Lung (tissue), 12 donors: ENCODE measurements around the gene ENTHD1. TPM values are rescaled to one million over a fixed set of nuclear protein-coding genes. Genes with fewer than 3 reads are reported as not detected.
"Not testable (repeated sequence)": the region's sequence is repeated elsewhere in the genome, so short reads cannot be mapped to it uniquely, and the experiment has no call there.

Experiments
- ATAC-seq: fragments of 200-7000 bp; cut with Tn5 transposase; one replicate; pipeline ENCODE4 v1.9.1; 2020; ENCODE audit warnings: moderate number of reproducible peaks; ENCODE audit not compliant: insufficient read depth, low FRiP score
- DNase-seq, 3 donors: peaks; one replicate each; pipeline ENCODE4 v3.0.0-alpha.2; 2013 to 2017
- H3K27ac ChIP-seq, 2 donors: one replicate each; pipeline ENCODE4 v1.5.1; 2013; ENCODE audit warnings: mild to moderate bottlenecking in 2 of 2, moderate library complexity in 2 of 2, control low read depth in 1 of 2, inconsistent platforms in 1 of 2, low read depth in 1 of 2, low read length in 1 of 2
- H3K27me3 ChIP-seq, 3 donors: one replicate each; pipeline ENCODE4 v1.5.1; 2013; ENCODE audit warnings: low read length in 2 of 3; ENCODE audit not compliant: control insufficient read depth in 3 of 3, insufficient read depth in 3 of 3
- H3K36me3 ChIP-seq, 4 donors: one replicate each; pipeline ENCODE4 v1.5.1; 2013; ENCODE audit warnings: low read length in 4 of 4, mild to moderate bottlenecking in 1 of 4, moderate library complexity in 1 of 4; ENCODE audit not compliant: control insufficient read depth in 4 of 4, insufficient read depth in 4 of 4
- H3K4me1 ChIP-seq, 5 donors: one replicate each; pipeline ENCODE4 v1.5.1; 2013; ENCODE audit warnings: low read length in 5 of 5, mild to moderate bottlenecking in 2 of 5, moderate library complexity in 1 of 5; ENCODE audit not compliant: control insufficient read depth in 5 of 5, insufficient read depth in 5 of 5
- H3K4me3 ChIP-seq: one replicate; pipeline ENCODE4 v1.5.1; 2013; ENCODE audit warnings: mild to moderate bottlenecking, control low read depth, moderate library complexity
- H3K9ac ChIP-seq, 2 donors: one replicate each; pipeline ENCODE4 v1.5.1; 2013; ENCODE audit warnings: low read length in 2 of 2, control low read depth in 1 of 2; ENCODE audit not compliant: insufficient read depth in 1 of 2
- H3K9me3 ChIP-seq, 4 donors: one replicate each; pipeline ENCODE4 v1.5.1; 2013; ENCODE audit warnings: low read length in 3 of 4, mild to moderate bottlenecking in 1 of 4, moderate library complexity in 1 of 4; ENCODE audit not compliant: control insufficient read depth in 4 of 4, insufficient read depth in 3 of 4
- CTCF ChIP-seq: IDR thresholded peaks from 2 replicates; pipeline ENCODE4 v1.5.1; 2012; ENCODE audit warnings: mild to moderate bottlenecking; ENCODE audit errors: control extremely low read depth, extremely low read depth
- WGBS, 2 donors: extraction: QIAGEN DNeasy Blood & Tissue Kit; methylation state at CpG; one replicate each; pipeline ENCODE4 v1.1.7; 2013; 5-methylcytosine and 5-hydroxymethylcytosine counted together
- polyA plus RNA-seq, 2 donors: library from polyadenylated mRNA; stranded (reverse); fragments of 200-250 nt; gene quantifications; one replicate each; pipeline ENCODE4 v1.2.1, GENCODE V29; 2013
- total RNA-seq, 2 donors: library from RNA; depleted of rRNA in 1 of 2; stranded (reverse); fragments of >200 nt in 1 of 2; gene quantifications; one replicate each; pipeline ENCODE4 v1.2.1, GENCODE V29; 2014 to 2021
- donor health status: control.
- donor health status: control.
- donor health status: Bipolar disorder and iron deficiency.
- donor health status: healthy.
- donor health status: DM: yes; HTN: yes; CAD: no.

Gene ENTHD1
- total and polyA plus RNA-seq, 4 donors, result 0.04 to 0.15 TPM; not detected in 2

DNA sequence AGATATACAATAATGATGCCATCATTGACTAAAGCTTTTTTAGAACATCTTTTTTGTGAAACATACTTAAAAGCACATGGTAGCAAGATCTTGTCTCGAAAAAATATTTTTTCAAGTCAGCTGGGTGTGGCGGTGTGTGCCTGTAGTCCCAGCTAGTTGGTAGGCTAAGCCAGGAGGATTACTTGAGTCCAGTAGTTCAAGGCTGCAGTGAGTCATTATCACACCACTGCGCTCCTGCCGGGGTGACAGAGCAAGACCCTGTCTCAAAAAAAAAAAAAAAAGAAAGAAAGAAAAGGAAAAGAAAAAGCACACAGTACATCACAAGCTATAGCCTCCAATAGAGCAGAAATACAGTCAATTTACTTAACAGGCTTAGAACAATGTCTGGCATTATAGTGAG is 37.0 kb downstream of the ENTHD1 start:
- H3K27ac ChIP-seq, result no peak overlapping the region
- no peak overlapping the region for H3K9ac ChIP-seq
- ATAC-seq, result no peak
- peaks cover 0 to 2% (median 0%) of the 10 kb centered on the region in 3 donors for H3K27me3 ChIP-seq
- no peaks in the 10 kb centered on the region for H3K36me3 ChIP-seq
- TF ChIP-seq CTCF, result no peak
- DNase-seq, result no peak
- 88 to 91% methylated on average over 4 of the region's 4 CpGs for WGBS, 2 donors
- no peaks in the 10 kb centered on the region for H3K4me1 ChIP-seq
- no peaks in the 10 kb centered on the region for H3K9me3 ChIP-seq
- no peak overlapping the region for H3K4me3 ChIP-seq

DNA sequence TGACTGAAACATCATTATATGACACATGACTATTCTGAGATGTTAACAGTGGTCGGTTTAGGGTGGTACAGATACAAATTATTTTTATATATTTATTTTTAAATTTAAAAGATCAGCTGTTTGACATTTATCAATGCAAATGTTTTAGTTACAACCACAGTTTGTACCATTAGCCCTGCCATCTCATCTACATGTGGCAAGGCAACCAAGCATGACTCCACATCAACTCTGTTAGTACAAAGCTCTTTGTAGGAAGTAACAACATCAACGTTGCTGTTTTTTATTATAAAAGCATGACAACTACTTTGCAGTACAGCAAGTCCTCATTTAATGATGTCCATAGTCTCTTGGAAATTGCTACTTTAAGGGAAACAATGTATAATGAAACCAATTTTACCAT is 40.8 kb downstream of the ENTHD1 start:
- H3K4me1 ChIP-seq, result no peaks in the 10 kb centered on the region
- DNase-seq (no peak), ATAC-seq (no peak)
- TF ChIP-seq CTCF, result no peak
- H3K36me3 ChIP-seq, result no peaks in the 10 kb centered on the region
- peaks cover 0 to 5% (median 2%) of the 10 kb centered on the region in 3 donors for H3K27me3 ChIP-seq
- no peak overlapping the region for H3K4me3 ChIP-seq
- WGBS, 2 donors, result 73 to 74% methylated on average over 2 of the region's 2 CpGs
- H3K27ac ChIP-seq, result no peak overlapping the region
- no peak overlapping the region for H3K9ac ChIP-seq
- H3K9me3 ChIP-seq, result no peaks in the 10 kb centered on the region

DNA sequence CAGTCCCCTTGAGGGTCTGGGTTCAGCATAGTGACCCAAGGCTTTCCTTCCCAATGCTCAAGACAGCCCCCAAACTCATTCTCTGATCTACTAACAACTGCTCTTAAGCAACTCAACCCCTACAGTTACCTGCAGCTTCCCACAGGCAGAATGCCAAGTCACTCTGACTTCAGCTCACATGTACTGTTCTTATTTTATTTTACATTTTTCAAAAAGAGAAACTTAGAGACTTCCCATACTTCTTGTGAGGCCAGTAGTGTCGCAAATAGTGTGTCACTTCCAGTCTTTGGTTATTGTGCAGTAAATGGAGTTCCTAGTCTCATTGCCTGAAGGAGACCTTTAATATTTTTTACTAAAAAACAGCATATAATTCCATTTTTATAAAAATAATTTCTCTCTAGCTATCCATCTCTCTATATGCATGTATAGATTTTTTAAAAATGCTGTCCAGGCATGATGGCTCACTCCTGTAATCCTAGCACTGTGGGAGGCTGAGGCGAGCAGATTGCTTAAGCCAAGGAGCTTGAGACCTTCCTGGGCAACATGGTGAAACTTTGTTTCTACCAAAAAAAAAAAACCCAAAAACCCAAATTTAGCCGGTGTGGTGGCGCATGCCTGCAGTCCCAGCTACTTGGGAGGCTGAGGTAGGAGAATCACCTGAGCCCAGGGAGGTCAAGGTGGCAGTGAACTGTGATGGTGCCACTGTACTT is 41.8 kb downstream of the ENTHD1 start:
- ATAC-seq (no peak), DNase-seq (no peak)
- no peak for TF ChIP-seq CTCF
- H3K27me3 ChIP-seq, result peaks cover 0 to 5% (median 2%) of the 10 kb centered on the region in 3 donors
- WGBS, 2 donors, result 40 to 81% methylated on average over 4 of the region's 4 CpGs
- H3K36me3 ChIP-seq, result no peaks in the 10 kb centered on the region
- H3K4me1 ChIP-seq, result no peaks in the 10 kb centered on the region
- no peak overlapping the region for H3K9ac ChIP-seq
- no peak overlapping the region for H3K4me3 ChIP-seq
- H3K9me3 ChIP-seq, result no peaks in the 10 kb centered on the region
- H3K27ac ChIP-seq, result no peak overlapping the region

GRCh38 chr22:39847477-39847876 is 46.1 kb downstream of the ENTHD1 start:
- WGBS, 2 donors, result 88 to 93% methylated on average over 3 of the region's 3 CpGs
- Histone ChIP-seq H3K4me1 (no peaks in the 10 kb centered on the region), H3K9ac (no peak overlapping the region), H3K9me3 (peaks cover 0 to 4% (median 0%) of the 10 kb centered on the region in 4 donors), H3K4me3 (no peak overlapping the region), H3K36me3 (no peaks in the 10 kb centered on the region), H3K27me3 (peaks cover 0 to 5% (median 2%) of the 10 kb centered on the region in 3 donors), H3K27ac (no peak overlapping the region)
- ATAC-seq (no peak), DNase-seq (no peak)
- no peak for TF ChIP-seq CTCF

- not testable (repeated sequence) for H3K27ac ChIP-seq, H3K4me3 ChIP-seq, H3K9ac ChIP-seq, H3K9me3 ChIP-seq, ATAC-seq, H3K36me3 ChIP-seq, DNase-seq, H3K27me3 ChIP-seq, H3K4me1 ChIP-seq
- WGBS, 2 donors, result 80 to 91% methylated on average over 1 of the region's 1 CpG
Measured at GRCh38 chr22:39846539-39846938, 47.0 kb downstream of the ENTHD1 start.
